CD4-positive, alpha-beta T cell treated with Interleukin-12 subunit alpha and Interleukin-12 subunit beta, for 1 hour (primary cell): ENCODE results near the gene FOXP1.
"Not testable (repeated sequence)": the region's sequence is repeated elsewhere in the genome, so short reads cannot be mapped to it uniquely, and the experiment has no call there.

Experiments used
- DNase-seq: peaks from one replicate; pipeline ENCODE4 v3.0.0-alpha.2; 2020

Gene FOXP1

GRCh38 chr3:71358243-71358642 is 225.3 kb downstream of the FOXP1 start:
- no peak for DNase-seq

- no peak for DNase-seq
Measured at GRCh38 chr3:71356265-71356664, 227.3 kb downstream of the FOXP1 start.

GRCh38 chr3:71355862-71356261 is 227.7 kb downstream of the FOXP1 start:
- no peak for DNase-seq

- no peak for DNase-seq
Measured at GRCh38 chr3:71355037-71355436, 228.5 kb downstream of the FOXP1 start.

- no peak for DNase-seq
Measured at GRCh38 chr3:71351403-71352149, 232.0 kb downstream of the FOXP1 start.

GRCh38 chr3:71350998-71351397 is 232.5 kb downstream of the FOXP1 start:
- DNase-seq: no peak

GRCh38 chr3:71348831-71349230 is 234.7 kb downstream of the FOXP1 start:
- DNase-seq: no peak

GRCh38 chr3:71348001-71348632 is 235.4 kb downstream of the FOXP1 start:
- DNase-seq: no peak

- no peak for DNase-seq
Measured at GRCh38 chr3:71346061-71346460, 237.5 kb downstream of the FOXP1 start.

GRCh38 chr3:71345429-71346040 is 238.0 kb downstream of the FOXP1 start:
- DNase-seq: no peak

GRCh38 chr3:71341721-71342120 is 241.8 kb downstream of the FOXP1 start:
- no peak for DNase-seq

GRCh38 chr3:71339049-71339448 is 244.5 kb downstream of the FOXP1 start:
- DNase-seq: no peak

GRCh38 chr3:71332813-71333212 is 250.7 kb downstream of the FOXP1 start:
- DNase-seq: no peak

GRCh38 chr3:71330909-71331308 is 252.6 kb downstream of the FOXP1 start:
- DNase-seq: no peak

GRCh38 chr3:71330505-71330904 is 253.0 kb downstream of the FOXP1 start:
- DNase-seq: no peak

GRCh38 chr3:71329817-71330216 is 253.7 kb downstream of the FOXP1 start:
- no peak for DNase-seq

- DNase-seq: no peak
Measured at GRCh38 chr3:71328926-71329325, 254.6 kb downstream of the FOXP1 start.

- DNase-seq: no peak
Measured at GRCh38 chr3:71327936-71328335, 255.6 kb downstream of the FOXP1 start.

- DNase-seq: no peak
Measured at GRCh38 chr3:71325715-71326114, 257.8 kb downstream of the FOXP1 start.

GRCh38 chr3:71324224-71324623 is 259.3 kb downstream of the FOXP1 start:
- DNase-seq: not testable (repeated sequence)

- no peak for DNase-seq
Measured at GRCh38 chr3:71323558-71323957, 260.0 kb downstream of the FOXP1 start.

GRCh38 chr3:71322154-71322553 is 261.4 kb downstream of the FOXP1 start:
- DNase-seq: no peak

GRCh38 chr3:71319771-71320170 is 263.8 kb downstream of the FOXP1 start:
- DNase-seq: no peak

GRCh38 chr3:71318458-71318827 is 265.1 kb downstream of the FOXP1 start:
- DNase-seq: no peak
